Mucosa of descending colon (tissue), 3 donors: ENCODE data around the gene LARGE1. TPM values are rescaled to one million over a fixed set of nuclear protein-coding genes. Genes with fewer than 3 reads are reported as not detected.

Experiments used
- ATAC-seq: fragments of 200-7000 bp; cut with Tn5 transposase; one replicate; pipeline ENCODE4 v1.9.1; 2020; ENCODE audit warnings: mild to moderate bottlenecking, moderate library complexity
- DNase-seq, 3 donors: peaks; one replicate each; pipeline ENCODE4 v3.0.0-alpha.2; 2020
- H3K36me3 ChIP-seq: fragments of 200-600 bp; one replicate; pipeline ENCODE4 v1.8.0; 2021; ENCODE audit warnings: low read depth, mild to moderate bottlenecking
- H3K4me1 ChIP-seq: fragments of 200-600 bp; one replicate; pipeline ENCODE4 v1.8.0; 2021; ENCODE audit warnings: low read depth, mild to moderate bottlenecking
- H3K4me3 ChIP-seq: fragments of 200-600 bp; one replicate; pipeline ENCODE4 v1.8.0; 2021; ENCODE audit warnings: mild to moderate bottlenecking
- H3K9me3 ChIP-seq: fragments of 200-600 bp; one replicate; pipeline ENCODE4 v1.8.0; 2021; ENCODE audit warnings: mild to moderate bottlenecking
- intact Hi-C, 2 donors: fragments of 100-400 bp; cut with DNase I in 1 of 2; cut with micrococcal nuclease in 1 of 2; formaldehyde crosslinking; loops; one replicate each; pipeline versions ENCODE4 v1.11.0 to v1.11.1; 2022; cut with DNase I, micrococcal nuclease
- total RNA-seq, 3 donors: library from RNA; stranded (reverse); fragmentation: NEBNext Ultra II Directional in 2 of 3; extraction: Animal tissue kit (Norgen Biotek cat#: 25700) in 2 of 3; gene quantifications; one replicate each; pipeline versions ENCODE4 v1.2.1 to v1.2.4, GENCODE V29; 2021 to 2023
- TF ChIP-seq, protein P1 (sequence below): fragments of 200-600 bp; IDR thresholded peaks from one replicate; pipeline ENCODE4 v1.8.0; 2022; ENCODE audit warnings: antibody characterized with exemption, mild to moderate bottlenecking
- donor health status: DM: no; HTN: no; CAD: no; lungs with moderate emphysema.
- donor health status: DM: no; HTN: no; CAD: no.
- donor health status: DM: no; HTN: yes; CAD: no.

LARGE1 gene
- total RNA-seq, 3 donors from 2014 or later: 29.3 to 93.8 (median 67.7) TPM

DNA sequence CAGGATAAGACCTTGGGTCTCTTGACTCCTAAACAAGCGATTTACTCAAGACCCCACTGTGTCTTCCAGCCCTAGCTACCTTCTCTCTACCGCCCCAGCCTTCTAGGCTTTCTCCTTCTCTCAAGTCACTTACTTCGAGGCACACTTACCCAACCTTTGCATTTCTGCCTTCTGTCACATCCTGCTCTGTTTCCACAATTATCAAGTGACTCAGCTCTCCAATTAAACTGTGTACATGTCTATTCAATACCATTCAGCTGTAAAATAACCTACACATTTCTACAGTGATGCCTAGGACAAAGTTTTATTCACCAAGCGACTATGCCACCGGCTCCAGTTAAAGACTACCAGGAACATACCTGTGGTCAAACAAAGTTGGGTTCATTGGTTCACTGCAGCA lies 69.0 kb downstream of the LARGE1 start:
- TF ChIP-seq, protein P1, sequence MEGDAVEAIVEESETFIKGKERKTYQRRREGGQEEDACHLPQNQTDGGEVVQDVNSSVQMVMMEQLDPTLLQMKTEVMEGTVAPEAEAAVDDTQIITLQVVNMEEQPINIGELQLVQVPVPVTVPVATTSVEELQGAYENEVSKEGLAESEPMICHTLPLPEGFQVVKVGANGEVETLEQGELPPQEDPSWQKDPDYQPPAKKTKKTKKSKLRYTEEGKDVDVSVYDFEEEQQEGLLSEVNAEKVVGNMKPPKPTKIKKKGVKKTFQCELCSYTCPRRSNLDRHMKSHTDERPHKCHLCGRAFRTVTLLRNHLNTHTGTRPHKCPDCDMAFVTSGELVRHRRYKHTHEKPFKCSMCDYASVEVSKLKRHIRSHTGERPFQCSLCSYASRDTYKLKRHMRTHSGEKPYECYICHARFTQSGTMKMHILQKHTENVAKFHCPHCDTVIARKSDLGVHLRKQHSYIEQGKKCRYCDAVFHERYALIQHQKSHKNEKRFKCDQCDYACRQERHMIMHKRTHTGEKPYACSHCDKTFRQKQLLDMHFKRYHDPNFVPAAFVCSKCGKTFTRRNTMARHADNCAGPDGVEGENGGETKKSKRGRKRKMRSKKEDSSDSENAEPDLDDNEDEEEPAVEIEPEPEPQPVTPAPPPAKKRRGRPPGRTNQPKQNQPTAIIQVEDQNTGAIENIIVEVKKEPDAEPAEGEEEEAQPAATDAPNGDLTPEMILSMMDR: no peak
- ATAC-seq (peak; percentile 78), DNase-seq (no peak)
- no peak overlapping the region for H3K4me3 ChIP-seq
- no peaks in the 10 kb centered on the region for H3K9me3 ChIP-seq
- intact Hi-C loops: no loop called here
- H3K36me3 ChIP-seq: no peaks in the 10 kb centered on the region
- H3K4me1 ChIP-seq: peaks cover 35% of the 10 kb centered on the region

DNA sequence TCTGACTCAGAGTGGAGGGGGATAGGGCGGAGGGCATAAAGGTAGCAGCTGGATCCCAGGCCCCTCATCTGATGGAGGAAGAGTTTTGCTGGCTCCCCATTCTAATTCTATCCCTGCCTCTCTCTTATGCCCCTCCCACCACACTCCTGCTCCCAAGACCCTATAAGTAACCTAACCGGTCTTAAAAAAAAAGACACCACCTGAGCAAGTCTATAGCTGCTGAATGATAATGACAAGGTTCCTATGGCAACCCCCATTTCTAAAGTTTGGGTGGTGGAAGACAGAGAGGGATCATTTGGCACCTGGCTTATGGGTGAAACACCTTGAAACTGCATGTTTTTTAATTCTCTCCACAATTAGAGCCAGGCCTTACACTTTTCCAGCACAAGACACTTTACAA lies 69.6 kb downstream of the LARGE1 start:
- peaks cover 35% of the 10 kb centered on the region for H3K4me1 ChIP-seq
- no peak for DNase-seq
- H3K9me3 ChIP-seq: no peaks in the 10 kb centered on the region
- TF ChIP-seq, protein P1: no peak
- no peak for ATAC-seq
- H3K4me3 ChIP-seq: no peak overlapping the region
- H3K36me3 ChIP-seq: no peaks in the 10 kb centered on the region
- intact Hi-C loops: no loop called here

DNA sequence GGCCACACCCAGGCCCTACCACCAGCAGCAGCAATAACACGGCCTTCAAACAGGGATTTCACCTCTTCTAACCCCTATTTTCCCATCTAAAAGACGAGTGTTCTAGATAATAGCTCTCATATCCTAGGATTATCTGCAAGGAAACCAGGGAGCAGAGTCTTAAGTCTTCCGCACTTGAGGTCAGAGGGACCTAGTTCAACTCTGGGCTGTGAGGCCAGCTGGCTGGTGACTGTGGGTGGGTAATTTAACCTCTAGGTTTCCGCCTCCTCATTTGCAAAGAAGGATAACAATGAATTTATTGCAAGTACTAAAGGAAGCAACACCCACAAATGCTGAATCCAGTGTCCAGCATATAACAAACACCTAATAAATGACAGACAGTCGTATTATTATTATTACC lies 70.1 kb downstream of the LARGE1 start:
- Histone ChIP-seq H3K4me1 (peaks cover 35% of the 10 kb centered on the region), H3K9me3 (no peaks in the 10 kb centered on the region), H3K36me3 (no peaks in the 10 kb centered on the region), H3K4me3 (no peak overlapping the region)
- intact Hi-C loops: no loop called here
- TF ChIP-seq, protein P1: no peak
- no peak for ATAC-seq
- no peak for DNase-seq

DNA sequence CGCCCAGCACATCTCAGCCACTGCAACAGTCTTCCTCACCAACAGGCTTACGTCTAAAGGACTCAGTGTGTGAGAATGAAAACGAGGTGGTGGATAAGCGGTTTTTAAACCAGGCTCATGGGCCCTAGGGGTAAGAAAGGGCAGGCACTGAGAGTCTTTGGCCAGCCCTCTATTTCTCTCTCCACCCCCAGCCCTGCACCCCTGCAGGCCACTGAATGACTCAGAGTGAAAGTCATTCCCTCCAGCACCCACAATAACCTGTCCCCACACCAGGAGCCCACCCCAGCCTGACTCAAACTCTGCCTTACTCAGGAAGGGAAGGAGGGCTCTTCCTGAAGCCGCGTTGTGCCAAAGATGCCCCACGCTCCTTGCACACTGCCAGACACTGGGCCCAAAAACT lies 72.0 kb downstream of the LARGE1 start:
- Histone ChIP-seq H3K4me1 (peaks cover 28% of the 10 kb centered on the region), H3K4me3 (no peak overlapping the region), H3K36me3 (no peaks in the 10 kb centered on the region), H3K9me3 (no peaks in the 10 kb centered on the region)
- ATAC-seq (no peak), DNase-seq (no peak)
- intact Hi-C loops: no loop called here
- TF ChIP-seq, protein P1: no peak

DNA sequence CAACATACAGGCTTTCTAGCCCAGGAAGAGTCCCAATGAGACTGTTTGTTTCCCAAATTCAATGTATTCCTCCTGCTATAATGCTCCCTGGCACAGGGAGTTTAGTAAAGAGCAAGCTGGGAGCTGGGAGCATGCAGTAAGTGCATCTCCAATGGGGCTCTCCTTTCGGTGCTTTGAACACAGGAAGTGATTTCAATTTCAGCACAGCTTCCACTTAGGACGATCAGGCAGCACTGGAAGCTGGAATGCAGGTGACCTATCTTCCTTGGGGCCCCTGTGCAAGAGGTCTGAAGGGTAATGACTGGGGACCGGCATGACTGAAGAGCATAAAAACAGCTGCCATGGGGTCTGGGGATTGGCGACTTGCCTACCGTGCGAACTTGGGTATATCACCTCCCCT lies 76.0 kb downstream of the LARGE1 start:
- Histone ChIP-seq H3K9me3 (no peaks in the 10 kb centered on the region), H3K4me3 (no peak overlapping the region), H3K36me3 (no peaks in the 10 kb centered on the region), H3K4me1 (no peaks in the 10 kb centered on the region)
- ATAC-seq: no peak
- intact Hi-C loops: no loop called here
- DNase-seq: no peak
- TF ChIP-seq, protein P1: no peak

DNA sequence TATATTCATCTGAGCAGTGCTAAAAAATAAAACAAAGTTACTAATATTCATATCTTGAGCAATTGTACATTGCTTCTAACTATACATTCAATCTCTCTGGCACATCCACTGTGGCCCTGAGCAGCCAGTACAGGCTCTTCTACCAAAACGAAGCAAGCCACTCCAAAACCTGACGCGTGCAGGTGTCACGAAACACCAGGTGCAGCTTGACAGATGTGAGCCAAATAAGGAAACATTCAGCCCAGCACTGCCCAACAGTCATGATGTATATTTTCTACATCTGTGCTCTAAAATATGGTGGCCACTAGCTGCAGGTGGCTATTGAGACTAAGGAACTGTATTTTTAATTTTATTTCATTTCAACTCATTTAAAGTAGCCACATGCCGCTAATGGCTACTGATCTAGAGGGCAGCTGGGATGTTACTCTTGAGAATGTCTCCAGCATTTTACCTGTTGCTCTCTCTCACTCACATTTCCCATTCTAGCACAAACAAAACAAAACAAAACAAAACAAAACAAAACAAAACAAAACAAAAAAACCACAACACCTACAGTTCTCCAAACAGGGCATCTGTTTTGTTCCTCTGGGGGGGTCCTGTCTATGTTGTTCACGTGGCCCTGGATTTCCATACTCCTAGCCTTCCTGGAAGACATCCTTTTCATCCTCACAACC lies 77.7 kb downstream of the LARGE1 start:
- Histone ChIP-seq H3K4me1 (peaks cover 2% of the 10 kb centered on the region), H3K36me3 (no peaks in the 10 kb centered on the region), H3K4me3 (no peak overlapping the region), H3K9me3 (no peaks in the 10 kb centered on the region)
- peak; percentile 42 for ATAC-seq
- intact Hi-C loops: no loop called here
- no peak for DNase-seq
- TF ChIP-seq, protein P1: no peak
